H1 (cell line): ENCODE measurements around the gene PLXNA4. TPM values are rescaled to one million over a fixed set of nuclear protein-coding genes. Genes with fewer than 3 reads are reported as not detected.

Source experiments
- CTCF ChIA-PET: fragments of 300-600 bp; sonication (Branson Sonifier 250); formaldehyde crosslinking; loops from one replicate; lab custom pipeline; 2021; ENCODE audit not compliant: partially characterized antibody; lab: Charles Lee
- POLR2A ChIA-PET: fragments of 300-600 bp; sonication (Branson Sonifier 250); formaldehyde crosslinking; loops from one replicate; lab custom pipeline; 2021; ENCODE audit warnings: inconsistent platforms; ENCODE audit not compliant: partially characterized antibody; lab: Charles Lee
- DNase-seq, 2 experiments: peaks; one replicate each; pipeline versions ENCODE4 v3.0.0 to v3.0.0-alpha.2; 2010 to 2022; ENCODE audit warnings: low spot score in 2 of 2, low read depth in 1 of 2, mixed read lengths in 1 of 2
- FAIRE-seq: peaks from 2 replicates; lab custom pipeline; 2011; peaks lifted over from hg19 to GRCh38; lab: Jason Lieb, UNC
- H2AFZ ChIP-seq: 2 replicates; pipeline ENCODE4 v1.8.1; 2012; ENCODE audit warnings: low read length, inconsistent platforms
- H2AK5ac ChIP-seq: 2 replicates; pipeline ENCODE4 v1.6.1; 2013; ENCODE audit warnings: low read depth, low read length
- H2BK120ac ChIP-seq: replicated peaks from 2 replicates; pipeline ENCODE3; 2013; ENCODE audit warnings: low read depth, low read length, inconsistent platforms
- H2BK12ac ChIP-seq: 2 replicates; pipeline ENCODE4 v1.6.1; 2013; ENCODE audit warnings: low read depth, low read length
- H2BK15ac ChIP-seq: 2 replicates; pipeline ENCODE4 v1.6.1; 2013; ENCODE audit warnings: low read length
- H2BK20ac ChIP-seq: 2 replicates; pipeline ENCODE4 v1.6.1; 2013; ENCODE audit warnings: low read length
- H2BK5ac ChIP-seq: 2 replicates; pipeline ENCODE4 v1.6.1; 2013; ENCODE audit warnings: low read depth, low read length
- H3K14ac ChIP-seq: 2 replicates; pipeline ENCODE4 v1.6.1; 2013; ENCODE audit warnings: inconsistent platforms; ENCODE audit not compliant: insufficient read length
- H3K18ac ChIP-seq: 2 replicates; pipeline ENCODE4 v1.6.1; 2013; ENCODE audit warnings: low read length; ENCODE audit errors: extremely low read depth
- H3K23ac ChIP-seq: 2 replicates; pipeline ENCODE4 v1.6.1; 2013; ENCODE audit warnings: inconsistent platforms; ENCODE audit not compliant: insufficient read length
- H3K23me2 ChIP-seq: 2 replicates; pipeline ENCODE4 v1.6.1; 2013; ENCODE audit warnings: low read depth, low read length
- H3K27ac ChIP-seq: 2 replicates; pipeline ENCODE4 v1.6.1; 2011; ENCODE audit warnings: low read depth, low read length, inconsistent platforms
- H3K27me3 ChIP-seq, 4 experiments: replicated peaks in 1 of 4; 1 replicate in 1 of 4; 2 replicates in 3 of 4; pipeline versions ENCODE4 v1.6.1 to v1.8.1; 2011 to 2013; ENCODE audit warnings: low read length in 3 of 4, mild to moderate bottlenecking in 3 of 4, inconsistent platforms in 2 of 4, mixed read lengths in 2 of 4, moderate library complexity in 1 of 4; ENCODE audit not compliant: control insufficient read depth in 3 of 4, insufficient read depth in 3 of 4; ENCODE audit errors: extremely low read depth in 1 of 4
- H3K36me3 ChIP-seq, 4 experiments: 2 replicates each; pipeline versions ENCODE4 v1.6.1 to v1.8.1; 2011 to 2013; ENCODE audit warnings: mild to moderate bottlenecking in 4 of 4, low read length in 3 of 4, moderate library complexity in 2 of 4, control low read depth in 1 of 4, inconsistent platforms in 1 of 4; ENCODE audit not compliant: insufficient read depth in 4 of 4, control insufficient read depth in 2 of 4
- H3K4ac ChIP-seq: replicated peaks from 2 replicates; pipeline ENCODE3; 2013; ENCODE audit warnings: low read length, low read depth, mixed read lengths, inconsistent platforms; ENCODE audit not compliant: insufficient read length
- H3K4me1 ChIP-seq, 4 experiments: replicated peaks in 1 of 4; 1 replicate in 1 of 4; 2 replicates in 3 of 4; pipeline versions ENCODE4 v1.6.1 to v1.8.1; 2011 to 2013; ENCODE audit warnings: low read length in 3 of 4, inconsistent platforms in 2 of 4, mixed read lengths in 1 of 4; ENCODE audit not compliant: insufficient read depth in 4 of 4, control insufficient read depth in 3 of 4
- H3K4me2 ChIP-seq, 2 experiments: 2 replicates each; pipeline versions ENCODE4 v1.6.1 to v1.8.1; 2011 to 2013; ENCODE audit warnings: low read depth in 2 of 2, low read length in 2 of 2, control low read depth in 1 of 2, inconsistent platforms in 1 of 2, mild to moderate bottlenecking in 1 of 2; ENCODE audit not compliant: insufficient read depth in 1 of 2
- H3K4me3 ChIP-seq, 4 experiments: fragments of 200-600, 300-600 bp in 1 of 4; sonication (generic), shearing (Covaris generic), sonication (Bioruptor Twin) in 1 of 4; 2 replicates each; pipeline versions ENCODE4 v1.5.1 to v1.8.1; 2011 to 2016; ENCODE audit warnings: low read length in 4 of 4, low read depth in 3 of 4, control low read depth in 2 of 4, inconsistent platforms in 2 of 4, mild to moderate bottlenecking in 2 of 4, mixed read lengths in 1 of 4, moderate library complexity in 1 of 4; ENCODE audit not compliant: insufficient read depth in 2 of 4; ENCODE audit errors: extremely low read depth in 1 of 4
- H3K56ac ChIP-seq: replicated peaks from 2 replicates; pipeline ENCODE3; 2013; ENCODE audit warnings: low read depth, mild to moderate bottlenecking, mixed read lengths, low read length, inconsistent platforms; ENCODE audit not compliant: insufficient read length
- H3K79me1 ChIP-seq: 2 replicates; pipeline ENCODE4 v1.6.1; 2013; ENCODE audit warnings: low read depth, low read length, control low read depth
- H3K79me2 ChIP-seq, 2 experiments: 2 replicates each; pipeline versions ENCODE4 v1.6.1 to v1.8.1; 2012 to 2013; ENCODE audit warnings: low read length in 2 of 2, mild to moderate bottlenecking in 2 of 2, inconsistent platforms in 1 of 2; ENCODE audit not compliant: insufficient read depth in 2 of 2, control insufficient read depth in 1 of 2
- H3K9ac ChIP-seq, 4 experiments: replicated peaks in 1 of 4; 1 replicate in 1 of 4; 2 replicates in 3 of 4; pipeline versions ENCODE4 v1.6.1 to v1.8.1; 2011 to 2013; ENCODE audit warnings: low read depth in 3 of 4, low read length in 3 of 4, control low read depth in 2 of 4, mild to moderate bottlenecking in 2 of 4, moderate library complexity in 2 of 4, inconsistent platforms in 1 of 4; ENCODE audit errors: extremely low read depth in 1 of 4
- H3K9me3 ChIP-seq, 2 experiments: 2 replicates each; pipeline versions ENCODE4 v1.6.1 to v1.8.1; 2012 to 2013; ENCODE audit warnings: mild to moderate bottlenecking in 2 of 2, moderate library complexity in 2 of 2, control low read depth in 1 of 2, inconsistent platforms in 1 of 2, low read depth in 1 of 2, low read length in 1 of 2, mixed read lengths in 1 of 2; ENCODE audit not compliant: insufficient read depth in 2 of 2
- H4K20me1 ChIP-seq, 2 experiments: replicated peaks in 1 of 2; 2 replicates each; pipeline versions ENCODE3 to v1.8.1; 2011 to 2013; ENCODE audit warnings: inconsistent platforms in 2 of 2, low read length in 2 of 2, mild to moderate bottlenecking in 1 of 2; ENCODE audit not compliant: insufficient read depth in 2 of 2, control insufficient read depth in 1 of 2
- H4K5ac ChIP-seq: 2 replicates; pipeline ENCODE4 v1.6.1; 2013; ENCODE audit warnings: low read length, low read depth, mixed read lengths, inconsistent platforms; ENCODE audit not compliant: insufficient read length
- H4K8ac ChIP-seq: 2 replicates; pipeline ENCODE4 v1.8.0; 2013; ENCODE audit warnings: mild to moderate bottlenecking, moderate library complexity, low read length, inconsistent platforms; ENCODE audit not compliant: insufficient read depth; ENCODE audit errors: extremely low read depth
- H4K91ac ChIP-seq: replicated peaks from 2 replicates; pipeline ENCODE3; 2013; ENCODE audit warnings: low read length, mixed read lengths, inconsistent platforms; ENCODE audit not compliant: insufficient read length
- BACH1 ChIP-seq: IDR thresholded peaks from 2 replicates; pipeline ENCODE4 v1.6.1; 2012; ENCODE audit warnings: low read length, improper control_type of control experiment
- CREB1 ChIP-seq: IDR thresholded peaks from 2 replicates; pipeline ENCODE4 v1.6.1; 2012; ENCODE audit warnings: inconsistent platforms
- EP300 ChIP-seq, 2 experiments: IDR thresholded peaks; 1 replicate in 1 of 2; 2 replicates in 1 of 2; pipeline ENCODE4 v1.6.1; 2011 to 2012; ENCODE audit warnings: low read depth in 2 of 2, low read length in 2 of 2, mild to moderate bottlenecking in 2 of 2, borderline replicate concordance in 1 of 2, inconsistent platforms in 1 of 2, moderate library complexity in 1 of 2
- GABPA ChIP-seq: IDR thresholded peaks from 2 replicates; pipeline ENCODE4 v1.6.1; 2011; ENCODE audit warnings: mild to moderate bottlenecking, low read length, moderate library complexity, borderline replicate concordance; ENCODE audit not compliant: insufficient read depth
- JUN ChIP-seq: IDR thresholded peaks from 2 replicates; pipeline ENCODE4 v1.6.1; 2011; ENCODE audit warnings: low read depth, mild to moderate bottlenecking, improper control_type of control experiment, low read length
- JUND ChIP-seq: IDR thresholded peaks from 2 replicates; pipeline ENCODE4 v1.6.1; 2011; ENCODE audit warnings: mild to moderate bottlenecking, improper control_type of control experiment, low read length
- NANOG ChIP-seq: IDR thresholded peaks from 2 replicates; pipeline ENCODE4 v1.6.1; 2011; ENCODE audit warnings: low read length, low read depth, mild to moderate bottlenecking, inconsistent platforms; ENCODE audit not compliant: insufficient read depth, poor library complexity, severe bottlenecking
- SIRT6 ChIP-seq: IDR thresholded peaks from one replicate; pipeline ENCODE4 v1.7.1; 2012; ENCODE audit warnings: low read length, inconsistent platforms
- SRF ChIP-seq: IDR thresholded peaks from 2 replicates; pipeline ENCODE4 v1.6.1; 2011; ENCODE audit warnings: mild to moderate bottlenecking, low read depth, low read length, moderate library complexity
- SUZ12 ChIP-seq: fragments of 200-600 bp; sonication (generic); IDR thresholded peaks from 2 replicates; pipeline ENCODE4 v1.6.1; 2012; ENCODE audit warnings: mild to moderate bottlenecking, inconsistent platforms, low read length, moderate library complexity, mixed read lengths
- WGBS, 2 experiments: shearing (Covaris generic) in 1 of 2; methylation state at CpG; one replicate each; pipeline versions ENCODE4 v1.1.6 to v1.1.7; 2013 to 2015; ENCODE audit warnings: low lambda C conversion rate in 2 of 2, mixed read lengths in 2 of 2, inconsistent platforms in 1 of 2, low coverage in 1 of 2, missing lambda C conversion rate in 1 of 2; ENCODE audit not compliant: insufficient replicate concordance in 2 of 2, insufficient coverage in 1 of 2, insufficient read length in 1 of 2; ENCODE audit errors: extremely low coverage in 1 of 2, missing lambda C conversion rate in 1 of 2; 5-methylcytosine and 5-hydroxymethylcytosine counted together
- polyA plus RNA-seq, 7 experiments: library from polyadenylated mRNA; depleted of rRNA in 3 of 7; stranded (reverse) in 5 of 7; unstranded in 2 of 7; fragments of >200 nt in 5 of 7; fragments of 200-250 nt in 2 of 7; gene quantifications; 1 replicate in 5 of 7; 2 replicates in 1 of 7; 4 replicates in 1 of 7; pipeline versions ENCODE4 v1.2.1 to v1.2.3, GENCODE V29; 2011 to 2013; ENCODE audit warnings: missing spikeins in 2 of 7, mixed read lengths in 2 of 7
- total RNA-seq: library from RNA; stranded (reverse); fragmentation: NEBNext Ultra II Directional; extraction: Animal tissue kit (Norgen Biotek cat#: 25700); gene quantifications from 2 replicates; pipeline ENCODE4 v1.2.1, GENCODE V29; 2021
- TF ChIP-seq, protein P1 (sequence below): IDR thresholded peaks from 2 replicates; pipeline ENCODE4 v1.6.1; 2012; ENCODE audit warnings: inconsistent platforms
- TF ChIP-seq, protein P2 (sequence below): IDR thresholded peaks from 2 replicates; pipeline ENCODE4 v1.6.1; 2012; ENCODE audit warnings: inconsistent platforms

Gene PLXNA4
- total and polyA plus RNA-seq, 2 of the 8 experiments (the other 6 are each of a cell fraction or from before 2014, with no cell fraction given): 0.76 to 0.79 TPM

GRCh38 chr7:132575419-132575981 is 770 bp downstream of the PLXNA4 start:
- no peak overlapping the region for H3K27ac ChIP-seq
- H3K56ac ChIP-seq: no peak overlapping the region
- H3K27me3 ChIP-seq: peaks cover 63 to 85% (median 76%) of the 10 kb centered on the region in 4 experiments
- H2AK5ac ChIP-seq: no peak overlapping the region
- no peak overlapping the region for H4K8ac ChIP-seq
- H3K18ac ChIP-seq: no peak overlapping the region
- H2BK15ac ChIP-seq: no peak overlapping the region; the same call in 1 of the 2 replicates
- H3K23ac ChIP-seq: no peak overlapping the region
- no peak overlapping the region for H3K4ac ChIP-seq
- no peak overlapping the region for H4K91ac ChIP-seq
- H3K9me3 ChIP-seq: no peaks in the 10 kb centered on the region; a peak in 1 of 4 replicates
- no peak overlapping the region for H3K14ac ChIP-seq
- peaks cover 13% of the 10 kb centered on the region; the same call in 1 of the 2 replicates for H3K23me2 ChIP-seq
- no peak overlapping the region for H2BK12ac ChIP-seq
- no peak overlapping the region for H3K9ac ChIP-seq
- 3% methylated on average over 26 of the region's 27 CpGs; no CpG with 5 or more reads in 1 of the 2 experiments for WGBS, 2 experiments
- peaks cover 12 to 44% (median 25%) of the 10 kb centered on the region in 4 experiments for H3K4me1 ChIP-seq
- no peaks in the 10 kb centered on the region for H3K79me2 ChIP-seq
- H2BK120ac ChIP-seq: no peak overlapping the region
- POLR2A ChIA-PET: no interaction called here
- DNase-seq: peak in 1 of 2 experiments; percentile 68
- H3K36me3 ChIP-seq: peaks cover 0 to 4% (median 0%) of the 10 kb centered on the region in 4 experiments; a peak in 1 of 8 replicates
- peak overlapping the region; percentile 74 to 98 for H3K4me2 ChIP-seq
- no peak overlapping the region for H2BK20ac ChIP-seq
- CTCF ChIA-PET: interaction anchor here (0.6 to 2.6 kb wide), 8 partner anchors 11 to 265 kb away, joined by 3 to 9 read pairs (median 3); no protein-coding TSS in a partner anchor
- peak overlapping the region; percentile 0 to 67 (median 50); a peak in 7 of 8 replicates for H3K4me3 ChIP-seq
- no peak overlapping the region for H2BK5ac ChIP-seq
- H2AFZ ChIP-seq: no peak overlapping the region
- peaks cover 2 to 5% of the 10 kb centered on the region in 2 experiments for H4K20me1 ChIP-seq
- no peak overlapping the region for H4K5ac ChIP-seq
- no peaks in the 10 kb centered on the region for H3K79me1 ChIP-seq
- FAIRE-seq: no peak
- TF ChIP-seq JUND (no peak), JUN (no peak), NANOG (no peak), EP300 (IDR thresholded peaks at IDR 0.05; ENCODE audit: borderline replicate concordance in 1 of 2, low read depth in 2 of 2, low read length in 2 of 2) (no peak), GABPA (no peak), CREB1 (no peak), SRF (no peak), SIRT6 (no peak), BACH1 (no peak), SUZ12 (no peak)
- TF ChIP-seq, protein P1, sequence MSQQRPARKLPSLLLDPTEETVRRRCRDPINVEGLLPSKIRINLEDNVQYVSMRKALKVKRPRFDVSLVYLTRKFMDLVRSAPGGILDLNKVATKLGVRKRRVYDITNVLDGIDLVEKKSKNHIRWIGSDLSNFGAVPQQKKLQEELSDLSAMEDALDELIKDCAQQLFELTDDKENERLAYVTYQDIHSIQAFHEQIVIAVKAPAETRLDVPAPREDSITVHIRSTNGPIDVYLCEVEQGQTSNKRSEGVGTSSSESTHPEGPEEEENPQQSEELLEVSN: 0 out of 2 replicates have a peak, but pooled peaks have one; percentile 31
- TF ChIP-seq, protein P2, sequence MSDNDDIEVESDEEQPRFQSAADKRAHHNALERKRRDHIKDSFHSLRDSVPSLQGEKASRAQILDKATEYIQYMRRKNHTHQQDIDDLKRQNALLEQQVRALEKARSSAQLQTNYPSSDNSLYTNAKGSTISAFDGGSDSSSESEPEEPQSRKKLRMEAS: 0 out of 2 replicates have a peak, but pooled peaks have one; percentile 32
